ENCODE measurements around the gene PHACTR1.

Gene PHACTR1

DNA sequence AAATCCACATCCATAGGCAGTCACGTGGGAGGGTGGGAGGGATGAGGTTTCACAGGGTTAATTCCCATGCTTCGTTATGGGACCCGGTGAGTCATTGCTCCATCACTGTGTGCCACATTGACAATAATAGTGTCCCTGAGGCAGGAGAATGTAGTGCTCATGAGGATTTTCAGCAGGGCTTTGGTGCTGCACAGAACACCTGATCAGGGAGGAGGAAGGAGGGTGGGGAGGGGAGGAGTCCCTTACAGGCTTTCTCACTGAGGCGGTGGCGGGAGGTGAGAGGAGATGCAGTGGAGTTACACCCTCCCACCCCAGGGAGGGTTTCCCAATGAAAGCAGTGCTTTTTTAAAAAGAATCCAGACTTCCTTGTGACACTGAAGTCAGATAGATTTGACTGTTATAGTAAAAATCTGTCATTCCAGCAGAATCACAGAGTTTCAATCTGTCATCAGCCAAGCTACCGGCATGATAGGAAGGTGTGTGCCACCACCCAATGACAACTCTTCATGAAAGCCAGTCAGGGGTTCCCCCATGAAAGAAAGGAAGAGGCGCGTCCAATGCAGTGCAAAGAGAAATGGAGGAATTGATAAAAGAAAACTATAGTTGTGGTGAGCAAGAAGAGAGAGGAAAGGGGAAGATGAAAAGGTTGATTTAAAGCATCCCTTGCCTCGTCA, 467.0 kb downstream of the PHACTR1 start:
- no peak for DNase-seq (ENCODE audit: low read depth in 3 of 3, low spot score in 1 of 3)

DNA sequence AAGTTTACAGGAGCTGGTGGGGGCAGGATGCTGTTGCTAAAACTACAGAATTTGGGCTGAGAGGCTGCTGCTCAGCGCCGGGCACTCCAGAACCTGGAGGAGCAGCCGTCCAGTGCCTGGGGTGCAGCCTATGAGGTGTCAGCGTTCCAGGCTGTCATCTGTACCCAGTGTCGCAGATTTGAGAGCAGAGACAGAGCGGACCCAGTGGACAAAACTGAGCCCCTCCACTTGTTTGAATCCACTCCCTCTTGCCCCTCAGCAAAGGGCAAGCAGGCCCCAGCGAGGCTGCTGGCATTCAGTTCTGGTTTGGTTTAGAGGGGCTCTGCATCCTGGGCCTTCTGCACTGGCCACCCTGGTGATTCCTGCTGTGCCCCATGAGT, 467.5 kb downstream of the PHACTR1 start:
- DNase-seq (ENCODE audit: low read depth in 3 of 3, low spot score in 1 of 3) = no peak

- DNase-seq (ENCODE audit: low read depth in 3 of 3, low spot score in 1 of 3) = no peak
Measured at GRCh38 chr6:13184547-13184946, 468.0 kb downstream of the PHACTR1 start.

- no peak for DNase-seq (ENCODE audit: low read depth in 3 of 3, low spot score in 1 of 3)
Measured at GRCh38 chr6:13186861-13187260, 470.3 kb downstream of the PHACTR1 start.

GRCh38 chr6:13187692-13188091, 471.1 kb downstream of the PHACTR1 start:
- DNase-seq (ENCODE audit: low read depth in 3 of 3, low spot score in 1 of 3) = no peak

GRCh38 chr6:13188306-13188705, 471.7 kb downstream of the PHACTR1 start:
- DNase-seq (ENCODE audit: low read depth in 3 of 3, low spot score in 1 of 3) = no peak

GRCh38 chr6:13189710-13190109, 473.1 kb downstream of the PHACTR1 start:
- no peak for DNase-seq (ENCODE audit: low read depth in 3 of 3, low spot score in 1 of 3)

- DNase-seq (ENCODE audit: low read depth in 3 of 3, low spot score in 1 of 3) = no peak
Measured at GRCh38 chr6:13190376-13190775, 473.8 kb downstream of the PHACTR1 start.

- no peak for DNase-seq (ENCODE audit: low read depth in 3 of 3, low spot score in 1 of 3)
Measured at GRCh38 chr6:13191461-13191860, 474.9 kb downstream of the PHACTR1 start.

- DNase-seq (ENCODE audit: low read depth in 3 of 3, low spot score in 1 of 3) = no peak
Measured at GRCh38 chr6:13194852-13195251, 478.3 kb downstream of the PHACTR1 start.

GRCh38 chr6:13195803-13196202, 479.2 kb downstream of the PHACTR1 start:
- DNase-seq (ENCODE audit: low read depth in 3 of 3, low spot score in 1 of 3) = no peak

- DNase-seq (ENCODE audit: low read depth in 3 of 3, low spot score in 1 of 3) = no peak
Measured at GRCh38 chr6:13198168-13198567, 481.6 kb downstream of the PHACTR1 start.

DNA sequence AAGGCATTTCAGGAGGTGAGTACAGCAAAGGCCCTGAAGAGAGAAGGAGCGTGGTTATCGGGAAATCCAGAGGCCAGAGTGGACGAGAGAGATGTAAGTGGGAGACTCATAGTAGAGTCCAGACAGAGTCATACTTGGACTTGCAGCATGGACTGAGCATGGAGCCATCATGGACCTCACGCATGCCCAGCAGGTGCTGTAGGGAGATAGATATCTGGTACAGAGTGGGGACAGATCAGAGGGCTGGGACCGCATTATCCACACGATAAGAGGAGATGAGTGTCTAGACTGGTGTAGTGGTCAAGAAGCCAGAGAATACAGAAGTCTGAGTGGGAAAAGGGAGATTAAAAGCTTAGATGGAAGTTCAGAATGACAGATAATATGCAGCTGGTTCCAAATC, 484.8 kb downstream of the PHACTR1 start:
- no peak for DNase-seq (ENCODE audit: low read depth in 3 of 3, low spot score in 1 of 3)

DNA sequence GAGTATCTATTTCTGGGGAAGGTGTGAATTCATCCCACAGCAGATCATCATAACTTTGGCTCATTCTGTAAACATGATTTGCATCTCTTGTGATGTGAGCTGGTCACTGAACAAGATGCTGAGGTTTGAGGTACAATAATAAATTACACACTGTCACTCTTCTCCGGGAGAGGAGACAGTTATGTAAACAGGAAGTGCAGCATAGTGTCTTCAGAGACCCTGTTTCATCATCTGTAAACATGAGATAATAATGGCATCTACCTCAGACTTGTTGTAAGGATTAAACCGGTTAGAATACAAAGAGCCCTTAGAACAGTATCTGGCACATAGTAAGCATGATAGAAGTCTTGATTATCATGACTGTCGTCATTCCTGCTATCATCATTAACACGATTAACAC, 486.6 kb downstream of the PHACTR1 start:
- DNase-seq (ENCODE audit: low read depth in 3 of 3, low spot score in 1 of 3) = no peak

DNA sequence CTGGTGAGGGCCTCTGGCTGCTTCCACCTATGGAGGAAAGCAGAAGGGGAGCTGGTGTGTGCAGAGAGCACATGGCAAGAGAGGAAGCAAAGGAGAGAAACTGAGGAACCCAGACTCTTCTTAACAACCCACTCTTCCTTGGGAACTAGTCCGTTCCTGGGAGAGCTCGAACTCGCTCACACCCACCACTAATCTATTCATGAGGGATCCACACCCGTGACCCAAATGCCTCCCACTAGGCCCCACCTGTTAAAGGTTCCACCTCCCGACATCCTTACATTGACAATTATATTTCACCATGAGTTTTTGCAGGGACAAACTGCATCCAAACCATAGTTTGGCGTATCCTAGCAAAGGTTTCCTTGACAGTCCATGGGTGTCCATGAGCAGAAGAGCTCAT, 488.5 kb downstream of the PHACTR1 start:
- no peak for DNase-seq (ENCODE audit: low read depth in 3 of 3, low spot score in 1 of 3)

DNA sequence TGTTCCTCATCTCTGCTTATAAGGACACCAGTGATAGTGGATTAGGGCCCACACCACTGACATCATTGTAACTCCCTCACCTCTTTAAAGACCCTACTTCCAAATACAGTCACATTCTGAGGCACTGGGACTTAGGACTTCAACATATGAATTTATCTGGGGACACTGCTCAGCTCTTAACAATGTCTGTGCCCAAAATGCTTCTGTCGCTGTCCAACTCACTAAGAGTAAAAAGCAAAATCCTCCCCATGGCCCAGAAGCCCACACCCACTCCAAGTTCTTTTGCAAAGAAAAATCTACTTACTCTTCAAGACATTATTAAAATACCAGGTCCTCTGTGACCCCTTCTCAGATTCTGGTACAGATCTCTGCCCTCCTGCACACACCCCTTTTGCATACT, 495.5 kb downstream of the PHACTR1 start:
- no peak for DNase-seq (ENCODE audit: low read depth in 3 of 3, low spot score in 1 of 3)

- no peak for DNase-seq (ENCODE audit: low read depth in 3 of 3, low spot score in 1 of 3)
Measured at GRCh38 chr6:13212538-13212937, 496.0 kb downstream of the PHACTR1 start.

GRCh38 chr6:13215390-13215789, 498.8 kb downstream of the PHACTR1 start:
- no peak for DNase-seq (ENCODE audit: low read depth in 3 of 3, low spot score in 1 of 3)

DNA sequence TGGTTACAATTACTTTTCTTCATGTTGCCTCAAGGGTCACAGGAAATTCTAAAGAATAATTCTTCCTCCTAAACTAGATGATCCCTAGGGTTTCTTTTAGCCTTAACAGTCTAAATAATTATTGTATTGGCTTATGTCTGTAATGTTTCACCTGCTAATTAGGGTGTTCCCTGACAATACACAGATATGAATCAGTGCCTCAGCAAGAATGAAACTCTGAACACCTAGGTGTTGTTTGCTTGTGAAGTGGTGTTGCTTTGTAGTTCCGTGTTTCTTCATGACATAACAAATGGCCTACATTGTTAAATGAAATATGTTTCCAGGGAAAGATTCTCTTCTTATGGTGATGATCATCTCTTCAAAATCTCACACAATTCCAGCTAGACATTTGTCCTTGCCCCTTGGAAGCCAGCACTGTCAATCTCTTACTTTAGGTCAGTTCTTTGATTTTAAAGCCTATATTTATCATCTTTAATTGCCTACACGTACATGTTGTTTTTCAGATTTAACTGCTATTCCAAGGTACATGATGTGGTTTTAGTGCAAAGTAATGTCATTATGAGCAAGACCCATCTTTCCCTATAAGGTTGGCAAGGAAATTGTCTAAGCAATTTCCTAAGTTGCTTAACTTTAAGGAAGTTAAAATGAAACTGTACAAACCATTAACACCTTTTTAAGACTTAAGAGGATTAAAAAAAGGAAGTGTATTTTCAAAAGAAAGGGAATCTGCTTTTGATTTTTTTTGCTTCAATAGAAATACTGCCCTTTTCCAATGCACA, 499.9 kb downstream of the PHACTR1 start:
- DNase-seq (ENCODE audit: low read depth in 3 of 3, low spot score in 1 of 3) = no peak

DNA sequence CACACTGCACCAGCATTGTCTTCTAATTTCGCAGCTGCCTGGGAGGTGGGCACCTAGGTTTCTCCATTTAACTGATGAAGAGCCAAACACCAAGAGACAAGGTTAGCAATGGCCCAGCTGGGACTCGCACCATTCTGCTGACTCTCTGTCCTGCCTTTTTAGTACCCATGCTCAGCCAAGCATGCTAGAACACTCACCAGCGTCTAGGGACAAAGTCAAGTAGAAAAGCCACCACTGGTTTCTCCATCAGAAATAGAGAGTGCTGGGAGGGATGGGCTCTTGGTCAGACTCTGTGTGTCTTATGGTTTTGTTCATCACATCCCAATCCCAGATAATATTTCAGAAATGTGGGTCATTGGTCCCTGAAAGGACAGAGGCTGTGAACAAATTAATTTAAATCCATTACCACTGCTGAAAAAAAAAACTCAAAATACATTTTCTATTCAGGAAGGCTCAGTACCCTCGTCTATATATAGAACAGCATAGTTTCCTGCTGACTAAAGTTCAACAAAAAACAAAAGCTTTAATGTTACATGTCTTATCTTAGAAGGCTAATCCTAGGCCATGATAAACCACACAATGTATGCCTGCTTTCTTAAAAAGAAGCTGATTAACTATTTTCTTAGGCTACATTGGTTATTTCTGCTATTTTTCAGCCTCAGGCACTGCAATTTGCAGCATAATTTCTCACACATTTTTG, 500.8 kb downstream of the PHACTR1 start:
- DNase-seq (ENCODE audit: low read depth in 3 of 3, low spot score in 1 of 3) = no peak

DNA sequence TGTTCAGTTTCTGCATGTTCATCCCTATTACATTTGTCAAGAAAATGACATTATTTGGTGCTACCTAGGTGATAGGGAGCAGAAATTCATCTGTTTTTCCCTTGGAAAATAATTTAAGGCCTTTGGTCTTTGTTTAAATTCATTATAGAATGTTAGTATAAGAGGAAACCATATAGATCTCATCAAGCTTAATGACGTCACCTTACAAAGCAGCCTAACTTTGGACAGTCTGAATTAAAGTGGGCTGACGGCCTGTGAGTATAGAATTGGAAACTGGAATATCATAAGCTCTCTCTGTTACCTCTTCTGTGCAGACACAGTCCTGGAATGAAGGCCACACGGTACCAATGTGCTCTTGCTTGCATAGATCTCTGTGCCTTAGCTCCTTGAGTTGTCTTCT, 503.7 kb downstream of the PHACTR1 start:
- no peak for DNase-seq (ENCODE audit: low read depth in 3 of 3, low spot score in 1 of 3)

DNA sequence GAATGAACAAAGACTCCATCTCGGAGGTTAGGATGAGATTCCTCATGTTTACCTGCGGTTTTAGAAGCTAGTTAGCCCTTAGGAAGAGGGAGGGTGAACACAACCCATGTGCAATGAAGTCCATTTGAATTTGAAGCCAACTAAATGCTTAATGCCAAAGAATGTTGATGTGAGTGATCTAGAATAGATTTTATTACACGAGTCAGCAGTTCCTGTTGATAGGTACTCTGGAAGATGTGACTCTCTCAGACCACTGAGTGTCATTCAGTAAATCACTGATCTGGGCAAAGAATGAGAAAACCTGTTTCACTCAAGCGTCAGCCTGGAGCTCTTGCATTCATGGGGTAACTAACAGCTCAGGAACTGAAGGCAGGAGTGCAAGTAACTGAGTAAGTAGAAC, 505.5 kb downstream of the PHACTR1 start:
- DNase-seq (ENCODE audit: low read depth in 3 of 3, low spot score in 1 of 3) = no peak

Measured in stimulated activated CD4-positive, alpha-beta T cell treated with anti-CD3 and anti-CD28 coated beads, TNF-alpha, amount 100 ng/mL, for 1 hour (primary cell).